Glomerular visceral epithelial cell (primary cell): ENCODE results near the gene PDCD4.
A peak's percentile ranks its signal among the peaks of the same experiment; 100 is the strongest.

Source experiments
- DNase-seq: peaks from one replicate; pipeline ENCODE4 v3.0.0-alpha.2; 2016; ENCODE audit errors: extremely low spot score

Gene PDCD4

GRCh38 chr10:110842326-110842904, 29.3 kb upstream of the PDCD4 start:
- no peak for DNase-seq

DNA sequence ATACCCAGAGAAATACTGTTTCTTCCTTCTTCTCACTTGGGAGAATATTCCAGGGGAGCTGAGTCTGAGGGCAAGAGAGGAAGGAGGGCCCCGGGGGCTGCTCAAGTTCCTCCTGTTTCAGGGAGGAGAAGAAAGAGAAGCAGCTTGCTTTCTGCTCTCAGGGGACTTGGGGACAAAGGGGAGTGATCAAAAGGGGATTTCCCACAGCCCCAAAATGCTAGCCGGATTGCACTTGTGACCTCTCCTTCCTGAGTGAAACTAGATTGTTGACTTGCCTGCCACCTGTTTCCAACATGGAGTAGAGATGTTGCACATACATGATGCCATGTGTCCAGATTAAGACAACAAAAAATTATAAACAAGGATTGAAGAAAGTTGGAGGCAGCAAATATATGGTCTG, 28.7 kb upstream of the PDCD4 start:
- no peak for DNase-seq

DNA sequence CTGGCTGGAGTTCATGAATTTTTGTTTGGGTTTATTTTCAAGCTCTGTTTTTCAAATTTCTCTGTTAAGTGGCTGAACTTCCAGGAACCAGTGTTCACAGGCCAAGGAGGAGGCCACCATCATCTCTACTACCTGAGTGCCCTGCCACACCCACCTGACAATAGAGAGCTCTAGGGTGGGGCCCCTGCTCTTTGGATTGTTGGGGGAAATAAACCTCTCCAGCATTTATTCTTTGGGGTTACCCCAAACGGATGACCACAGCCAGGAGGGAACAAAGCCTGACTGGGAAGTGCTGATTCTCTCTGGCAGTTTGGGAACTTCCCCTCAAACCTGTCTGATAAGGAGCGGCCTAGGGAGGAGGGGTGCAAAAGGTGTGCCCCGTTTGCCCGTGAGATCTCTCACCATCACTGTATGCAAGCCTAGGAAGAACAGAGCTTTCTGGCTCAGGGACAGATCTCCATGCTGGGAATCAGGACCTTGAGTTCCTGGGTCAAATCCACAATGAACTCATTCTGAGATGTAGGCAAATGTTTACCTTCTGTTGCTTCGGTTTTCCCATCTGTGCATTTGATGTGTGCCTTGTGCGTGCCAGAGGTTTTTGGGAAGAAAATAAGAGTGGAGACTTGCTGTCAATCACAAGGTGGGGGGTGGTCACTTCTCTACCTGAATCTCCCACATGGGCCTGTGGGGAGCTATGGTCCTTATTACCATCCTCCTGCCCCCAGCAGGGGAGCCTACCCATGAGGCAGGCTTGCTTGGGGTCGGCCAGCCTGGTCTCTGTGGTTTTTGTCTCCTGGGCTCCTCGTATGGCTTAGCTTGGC, 27.7 kb upstream of the PDCD4 start:
- no peak for DNase-seq

DNA sequence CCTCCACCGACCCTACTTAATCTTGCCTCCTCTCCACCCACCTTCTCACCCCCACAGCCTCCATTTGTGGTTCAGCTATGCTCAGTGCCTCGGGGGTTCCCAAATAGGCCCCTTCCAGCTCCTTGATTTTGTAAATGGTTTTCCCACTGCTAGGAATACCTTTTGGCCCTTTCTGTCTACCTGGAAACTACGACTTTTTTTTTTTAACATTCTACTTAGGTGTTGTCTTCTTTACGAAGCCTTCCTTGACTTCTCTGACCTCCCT, 27.2 kb upstream of the PDCD4 start:
- DNase-seq = no peak

- DNase-seq = no peak
Measured at GRCh38 chr10:110845192-110845755, 26.5 kb upstream of the PDCD4 start.

DNA sequence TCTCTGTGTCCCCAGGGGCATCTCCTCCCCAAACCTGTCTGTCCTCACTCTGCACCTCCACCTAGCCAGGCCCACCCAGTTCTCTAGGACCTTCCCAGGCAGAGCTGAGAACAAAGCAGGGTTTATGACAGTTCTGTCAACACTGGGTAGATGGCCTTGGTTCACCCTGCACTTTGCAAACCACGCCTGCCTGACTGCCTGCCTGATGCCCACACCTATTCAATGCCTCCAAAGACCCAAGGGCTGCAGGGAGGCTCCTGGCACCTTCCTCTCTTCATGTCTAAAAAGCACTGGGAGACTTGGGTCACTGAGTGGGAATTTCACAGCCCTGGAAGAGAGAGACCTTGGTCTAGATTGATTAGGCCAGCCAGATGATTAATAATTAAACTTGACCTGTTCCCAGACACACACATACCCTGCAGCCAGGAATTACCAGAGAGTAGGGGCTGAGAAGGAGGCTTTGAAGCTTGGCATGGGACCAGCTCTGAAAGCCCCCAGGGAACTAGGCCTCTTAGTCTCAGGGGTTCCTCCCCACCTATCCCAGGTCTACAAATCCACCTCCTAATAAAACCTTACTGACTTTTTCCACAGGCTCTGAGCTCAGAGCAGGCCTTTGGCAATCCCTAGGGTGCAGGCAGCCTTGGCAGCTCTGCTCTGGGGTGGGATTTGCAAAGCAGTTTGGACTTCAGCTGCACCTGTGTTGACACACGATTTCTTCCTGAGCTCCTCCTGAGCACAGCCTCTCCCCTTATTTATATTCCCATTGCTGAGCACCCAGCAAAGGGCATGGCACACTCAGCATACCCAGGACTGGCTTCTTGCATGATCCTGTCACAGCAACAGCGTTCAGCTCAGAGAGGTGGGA, 25.7 kb upstream of the PDCD4 start:
- DNase-seq = no peak

DNA sequence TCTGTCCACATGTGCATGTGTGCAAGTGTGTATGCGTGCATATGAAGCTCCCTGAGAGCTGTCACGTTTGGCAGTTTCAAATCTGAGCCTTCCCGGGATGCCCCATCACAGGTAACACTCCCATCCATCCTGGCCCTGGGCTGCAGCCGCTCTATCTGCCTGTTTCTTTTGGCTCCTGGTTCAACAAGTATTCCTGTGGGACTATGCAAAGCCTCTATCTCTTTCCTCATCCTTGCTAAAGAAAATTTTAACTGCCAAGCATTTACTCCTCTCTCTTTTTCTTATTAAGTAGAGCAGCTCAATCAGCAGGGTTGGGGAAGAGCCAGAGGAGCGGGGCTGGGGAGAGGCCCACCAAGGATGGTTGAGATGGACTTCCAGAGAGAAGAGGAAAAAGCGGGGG, 24.4 kb upstream of the PDCD4 start:
- no peak for DNase-seq

GRCh38 chr10:110848106-110848505, 23.6 kb upstream of the PDCD4 start:
- DNase-seq = no peak

DNA sequence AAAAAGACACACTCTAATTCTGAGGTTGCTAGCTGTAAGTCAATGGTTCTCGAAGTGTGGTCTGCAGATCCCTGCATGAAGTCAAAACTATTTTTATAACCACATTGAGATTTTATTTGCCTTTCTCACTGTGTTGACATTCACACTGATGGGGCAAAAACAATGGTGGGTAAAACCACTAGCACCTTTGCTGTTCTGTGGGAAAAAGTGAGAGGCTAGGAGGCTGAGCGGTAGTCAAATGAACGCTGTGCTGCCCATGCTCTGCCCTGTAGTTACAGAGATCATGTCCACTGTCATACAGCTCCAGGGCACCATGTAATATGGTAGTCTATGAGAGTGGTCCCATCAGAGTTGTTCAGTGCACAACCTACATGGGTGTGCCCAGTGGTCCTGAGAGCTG, 21.6 kb upstream of the PDCD4 start:
- no peak for DNase-seq

DNA sequence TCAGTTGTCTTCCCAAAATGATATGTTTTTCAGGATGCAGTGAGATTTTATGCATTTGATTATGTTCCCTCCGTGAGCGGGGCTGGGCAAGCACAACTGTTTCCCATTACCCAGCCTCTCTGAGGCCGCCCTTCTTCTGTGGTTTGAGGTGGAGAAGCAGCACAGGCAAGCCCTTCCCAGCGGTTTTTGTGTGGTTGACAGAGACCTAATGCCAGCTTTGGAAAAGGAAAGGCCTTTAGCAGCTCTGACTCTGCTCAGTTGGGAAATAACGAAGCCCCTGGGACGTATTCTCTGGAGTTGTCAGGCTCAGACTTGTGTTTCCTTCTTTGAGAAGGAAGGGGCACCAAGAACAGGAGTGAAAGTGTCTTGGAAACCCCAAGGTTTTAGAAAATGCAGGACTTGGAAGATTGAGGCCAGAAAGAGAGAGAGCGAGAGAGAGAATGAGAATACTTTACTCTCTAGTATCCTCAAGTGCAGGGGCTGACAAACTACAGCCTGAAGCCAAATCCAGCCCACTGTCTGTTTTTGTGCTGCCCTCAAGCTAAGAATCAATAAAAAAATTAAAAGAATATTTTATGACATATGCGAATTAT, 20.6 kb upstream of the PDCD4 start:
- no peak for DNase-seq

DNA sequence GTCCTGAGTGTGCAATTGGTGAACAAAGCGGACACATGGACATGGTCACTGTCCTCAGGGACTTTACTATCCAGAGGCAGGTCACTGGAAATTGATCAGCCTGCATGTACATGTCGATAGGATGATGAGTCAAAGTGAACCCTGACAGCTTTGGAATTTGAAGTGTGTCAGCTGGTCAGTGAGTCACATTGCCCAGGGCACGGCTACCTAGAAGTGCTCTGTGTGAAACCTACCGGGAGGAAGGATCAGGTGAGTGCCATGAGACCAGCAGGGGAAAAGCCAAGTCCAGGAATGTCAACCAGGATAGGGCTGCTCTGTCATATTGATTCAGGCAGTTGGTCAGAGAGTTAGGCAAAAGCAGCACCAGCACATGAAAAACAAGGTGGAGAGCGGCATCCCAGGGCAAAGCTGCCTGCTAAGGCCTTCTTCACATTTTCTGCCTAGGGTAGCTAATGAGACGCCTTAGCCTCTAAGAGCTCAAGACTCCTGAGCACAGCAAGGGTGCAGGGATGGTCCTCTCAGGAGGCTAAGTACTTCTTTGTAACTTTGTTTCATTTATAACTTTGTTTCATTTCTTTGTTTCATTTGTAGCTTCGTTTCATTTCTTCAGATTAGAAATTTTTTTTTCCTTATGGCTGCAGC, 19.4 kb upstream of the PDCD4 start:
- peak; percentile 13 for DNase-seq

DNA sequence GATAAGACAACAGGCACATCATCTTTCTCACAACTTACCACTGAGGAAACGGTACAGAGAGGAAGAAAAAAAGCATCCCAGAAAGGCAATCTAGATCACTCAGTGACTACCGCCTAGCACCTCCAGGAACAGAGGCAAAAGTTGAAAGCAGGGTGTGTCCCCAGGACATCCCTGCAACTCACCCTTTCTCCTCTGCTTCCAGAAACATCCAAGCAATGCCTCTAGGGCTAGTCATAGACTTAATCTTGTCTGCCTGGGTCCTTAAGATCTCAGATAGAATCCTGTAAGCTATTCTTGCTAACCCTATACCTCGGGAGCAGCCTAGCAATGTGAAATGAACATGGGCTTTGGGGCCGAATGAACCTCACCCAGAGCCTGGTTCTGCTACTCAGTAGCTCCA, 18.8 kb upstream of the PDCD4 start:
- no peak for DNase-seq

DNA sequence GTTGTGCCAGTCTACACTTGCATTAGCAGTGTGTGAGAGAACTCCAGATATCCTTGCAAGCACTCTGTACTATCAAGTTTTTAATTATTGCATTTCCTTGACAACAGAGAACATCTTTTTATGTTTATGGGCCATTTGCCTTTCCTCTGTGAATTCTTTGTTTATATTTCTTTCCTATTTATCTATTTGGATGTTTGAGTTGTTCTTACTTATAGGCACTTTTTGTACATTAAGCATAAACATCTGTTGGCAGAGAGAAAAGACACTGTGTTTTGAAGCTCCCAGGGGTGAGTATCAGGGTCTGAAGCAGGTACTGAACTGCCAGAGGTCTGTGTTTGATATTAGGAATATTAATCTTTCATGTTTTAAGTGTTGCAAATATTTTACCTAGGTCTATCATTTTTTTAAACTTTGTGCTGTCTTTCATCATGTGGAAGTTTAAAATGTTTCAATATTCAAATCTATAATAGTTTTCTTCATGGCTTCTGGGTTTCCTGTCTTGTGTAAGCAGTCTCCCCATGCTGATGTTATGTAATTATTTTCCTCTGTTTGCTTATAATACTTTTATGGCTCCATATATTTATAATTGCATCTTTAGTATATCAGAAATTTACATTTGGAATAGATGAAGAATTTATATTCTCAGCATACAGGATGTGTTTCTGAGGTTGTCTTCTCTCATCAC, 17.7 kb upstream of the PDCD4 start:
- no peak for DNase-seq

DNA sequence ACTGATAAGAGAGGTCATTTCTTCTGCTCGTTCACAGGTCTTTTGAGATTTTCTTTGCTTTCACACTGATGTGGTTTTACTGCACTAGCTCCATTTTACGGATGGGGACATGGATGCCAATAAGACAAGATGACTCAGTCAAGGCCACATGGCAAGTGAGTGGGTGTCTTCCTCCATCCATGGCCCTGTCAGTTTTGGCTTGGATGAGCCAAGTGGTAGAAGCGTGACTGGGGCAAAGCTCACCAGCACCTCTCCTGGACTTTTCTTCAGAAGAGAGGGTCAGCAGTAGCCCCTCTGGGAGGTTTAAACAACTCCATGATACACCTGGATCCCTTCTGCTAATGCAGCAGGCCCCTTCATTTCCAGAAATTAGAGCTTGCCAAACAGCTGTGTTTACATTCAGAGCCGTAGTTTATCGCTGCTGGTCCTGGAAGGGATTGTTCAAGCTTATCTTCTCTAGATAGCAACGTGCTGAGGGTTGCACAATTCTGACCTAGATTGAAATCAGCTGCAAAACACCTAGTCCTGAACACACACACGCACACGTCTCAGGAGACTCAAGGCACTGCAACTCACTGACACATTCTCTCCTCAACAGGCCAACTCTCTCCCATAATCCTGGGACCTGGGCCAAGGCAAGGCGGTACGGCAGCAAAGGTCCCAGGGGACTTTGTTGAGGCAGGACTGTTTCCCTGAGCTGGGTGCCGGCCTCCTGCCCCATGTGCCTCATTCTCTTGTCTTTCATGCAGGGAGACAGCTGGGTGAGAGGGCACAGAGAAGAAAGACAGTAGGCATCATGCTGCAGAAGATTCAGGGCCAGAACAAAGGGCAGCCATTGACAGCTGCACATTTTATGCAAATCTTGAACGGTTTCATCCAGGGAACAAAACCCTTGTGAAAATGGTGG, 14.2 kb upstream of the PDCD4 start:
- no peak for DNase-seq

DNA sequence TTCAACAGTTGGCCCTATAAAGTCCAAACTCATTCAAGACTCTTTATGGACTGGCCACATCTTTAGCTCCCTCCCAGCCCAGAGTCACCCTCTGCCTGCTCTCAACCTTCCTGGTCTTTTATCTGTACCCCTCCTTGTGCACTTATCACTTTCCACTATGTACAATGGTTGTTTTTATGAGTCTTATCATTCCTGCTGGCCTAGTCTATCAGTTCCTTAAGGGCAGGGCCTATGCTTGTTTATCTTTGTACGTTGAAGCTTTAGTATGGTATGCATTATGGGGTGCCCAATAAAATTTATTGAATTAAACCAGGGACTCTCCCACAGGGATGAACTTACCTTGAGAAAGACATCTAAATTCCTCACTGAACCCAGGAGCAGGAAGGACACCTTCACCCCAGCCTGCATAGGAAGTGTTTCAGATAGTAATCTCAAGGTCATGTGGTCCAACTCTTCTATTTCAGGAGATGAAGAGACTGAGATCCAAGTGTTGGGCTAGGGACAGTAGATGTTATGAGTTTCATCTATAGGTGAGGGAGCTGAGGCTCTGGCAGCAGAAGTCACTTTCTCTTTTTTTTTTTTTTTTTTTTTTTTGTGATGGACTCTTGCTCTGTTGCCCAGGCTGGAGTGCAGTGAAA, 13.3 kb upstream of the PDCD4 start:
- no peak for DNase-seq

GRCh38 chr10:110859206-110859972, 12.3 kb upstream of the PDCD4 start:
- DNase-seq = no peak

DNA sequence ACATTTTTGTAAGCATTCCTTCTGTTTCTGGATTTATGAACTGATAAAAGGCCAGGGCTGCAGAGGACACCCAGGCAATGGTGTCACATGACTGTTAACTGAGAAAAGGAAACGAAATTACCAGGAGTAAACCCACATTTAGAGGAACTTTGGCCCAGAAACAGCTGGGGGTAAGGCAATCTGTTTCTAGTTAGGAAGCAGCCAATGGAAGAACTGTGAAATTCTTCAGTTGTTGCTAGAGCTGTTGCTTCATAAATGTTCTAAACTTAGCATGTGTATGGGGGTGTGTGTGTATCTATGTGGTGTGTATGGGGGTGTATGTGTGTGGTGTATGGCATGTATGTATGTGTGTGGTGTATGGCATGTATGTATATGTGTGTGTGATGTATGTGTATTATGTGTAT, 11.8 kb upstream of the PDCD4 start:
- no peak for DNase-seq

DNA sequence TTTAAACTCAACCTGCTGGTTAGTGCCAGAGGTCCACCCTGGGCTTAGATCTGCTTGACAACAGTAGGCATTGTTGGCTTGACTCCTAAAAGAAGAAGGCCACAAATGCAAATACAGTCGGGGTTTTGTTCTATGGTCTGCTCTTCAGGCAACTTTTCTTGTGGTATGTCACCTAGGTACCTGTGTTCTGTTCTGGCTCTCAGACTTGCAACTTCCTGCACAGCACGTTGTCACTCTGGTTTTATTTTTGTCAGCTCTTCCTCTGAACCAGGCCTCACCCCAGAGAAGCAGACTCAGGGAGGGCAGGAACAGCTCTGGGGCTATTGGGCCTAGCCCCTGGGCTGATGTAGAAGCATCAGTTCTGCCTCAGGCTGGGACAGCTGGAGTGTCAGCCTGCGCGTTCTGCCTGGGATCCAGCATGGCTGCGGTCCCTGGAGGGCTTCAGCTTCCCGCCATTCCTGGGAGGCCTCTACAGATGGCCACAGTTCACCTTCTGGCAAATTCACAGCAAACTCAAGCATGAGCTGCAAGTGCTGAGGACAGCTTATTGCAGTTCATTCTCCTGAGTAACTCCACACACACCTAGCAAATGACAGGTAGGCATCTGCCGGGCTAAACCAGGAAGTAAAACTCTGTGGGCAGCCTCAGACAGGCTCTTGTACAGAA, 11.0 kb upstream of the PDCD4 start:
- DNase-seq = no peak
